Activated T-cell treated with anti-CD3 and anti-CD28 coated beads, Interleukin-2, amount 50 U/mL, for 72 hours (primary cell): ENCODE results near the gene BSG. TPM values are rescaled to one million over a fixed set of nuclear protein-coding genes. Genes with fewer than 3 reads are reported as not detected.
"Not testable (repeated sequence)": the region's sequence is repeated elsewhere in the genome, so short reads cannot be mapped to it uniquely, and the experiment has no call there.

Experiments
- ATAC-seq, 2 donors: fragments of 150-1000 bp; cut with Tn5 transposase; replicated peaks in 1 of 2; 2 replicates each; pipeline ENCODE4 v1.10.0; 2021; ENCODE audit warnings: moderate library complexity in 2 of 2, mild to moderate bottlenecking in 1 of 2
- DNase-seq, 2 donors: peaks; one replicate each; pipeline ENCODE4 v3.0.0; 2021 to 2022; ENCODE audit warnings: mixed read lengths in 1 of 2
- H3K27ac Mint-ChIP-seq: one replicate; pipeline ENCODE4 v1.8.0; 2022; ENCODE audit warnings: mild to moderate bottlenecking, moderate library complexity, mixed read lengths
- H3K27me3 Mint-ChIP-seq: one replicate; pipeline ENCODE4 v1.8.0; 2022; ENCODE audit warnings: low read depth, mixed read lengths
- H3K36me3 Mint-ChIP-seq, 2 donors: one replicate each; pipeline ENCODE4 v1.8.0; 2022; ENCODE audit warnings: mixed read lengths in 2 of 2, mild to moderate bottlenecking in 1 of 2; ENCODE audit not compliant: insufficient read depth in 2 of 2
- H3K4me1 Mint-ChIP-seq: one replicate; pipeline ENCODE4 v1.8.0; 2022; ENCODE audit warnings: low read depth, mixed read lengths
- H3K4me3 Mint-ChIP-seq, 2 donors: one replicate each; pipeline ENCODE4 v1.8.0; 2022; ENCODE audit warnings: mild to moderate bottlenecking in 2 of 2, mixed read lengths in 2 of 2, moderate library complexity in 2 of 2
- H3K9me3 Mint-ChIP-seq, 2 donors: one replicate each; pipeline ENCODE4 v1.8.0; 2022; ENCODE audit warnings: mixed read lengths in 2 of 2
- total RNA-seq, 2 donors: library from RNA; stranded (reverse); gene quantifications; one replicate each; pipeline ENCODE4 v1.2.3, GENCODE V29; 2022

BSG gene
- total RNA-seq, 2 donors from 2014 or later: 144 to 162 TPM

DNA sequence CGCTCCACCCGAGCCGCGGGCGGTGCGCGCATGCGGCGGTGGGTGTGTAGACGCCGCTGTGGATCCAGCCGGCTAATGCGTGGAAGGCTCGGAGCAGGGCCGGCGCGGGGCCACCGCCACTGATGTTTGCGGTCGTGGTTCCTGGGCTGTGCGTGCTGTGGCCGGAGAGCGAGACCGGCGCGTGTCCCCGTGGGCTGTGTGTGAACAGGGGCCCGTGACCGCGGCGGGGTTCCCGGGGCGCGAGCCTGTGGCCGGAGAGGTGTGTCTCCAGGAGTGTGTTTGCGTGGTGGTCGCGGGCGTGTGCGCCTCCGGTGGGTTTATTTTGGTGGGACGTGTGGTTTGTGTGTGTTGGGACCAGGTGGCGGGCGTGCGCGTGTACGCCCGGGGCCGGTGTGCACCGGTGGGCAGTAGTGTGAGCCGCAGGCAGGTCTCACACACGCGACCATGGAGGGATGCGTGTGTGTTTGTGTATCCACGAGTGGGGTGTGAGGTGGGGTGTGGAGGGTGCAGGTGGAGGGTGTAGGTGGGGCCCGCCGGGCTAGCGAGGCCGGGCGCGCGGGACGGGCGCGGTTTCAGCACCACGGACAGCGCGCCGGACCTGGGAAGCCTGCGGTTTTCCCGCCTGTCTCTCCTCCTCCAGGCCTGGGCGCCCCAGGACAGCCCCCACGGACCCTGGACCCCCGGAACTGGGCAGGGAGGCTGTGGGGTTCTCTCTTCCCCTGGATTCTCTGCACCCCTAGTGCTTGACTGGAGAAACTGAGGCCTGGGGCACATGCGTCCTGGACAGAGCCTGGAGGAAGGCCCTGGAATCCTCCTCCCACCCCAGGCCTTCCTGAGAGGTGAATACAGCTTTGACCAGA, 18.9 kb downstream of the BSG start:
- Mint-ChIP-seq H3K9me3 (no peaks in the 10 kb centered on the region), H3K27me3 (peaks cover 12% of the 10 kb centered on the region), H3K4me1 (peaks cover 13% of the 10 kb centered on the region), H3K36me3 (no peaks in the 10 kb centered on the region), H3K27ac (no peak overlapping the region), H3K4me3 (peak overlapping the region in 1 of 2 donors; percentile 44)
- no peak for DNase-seq
- no peak for ATAC-seq

DNA sequence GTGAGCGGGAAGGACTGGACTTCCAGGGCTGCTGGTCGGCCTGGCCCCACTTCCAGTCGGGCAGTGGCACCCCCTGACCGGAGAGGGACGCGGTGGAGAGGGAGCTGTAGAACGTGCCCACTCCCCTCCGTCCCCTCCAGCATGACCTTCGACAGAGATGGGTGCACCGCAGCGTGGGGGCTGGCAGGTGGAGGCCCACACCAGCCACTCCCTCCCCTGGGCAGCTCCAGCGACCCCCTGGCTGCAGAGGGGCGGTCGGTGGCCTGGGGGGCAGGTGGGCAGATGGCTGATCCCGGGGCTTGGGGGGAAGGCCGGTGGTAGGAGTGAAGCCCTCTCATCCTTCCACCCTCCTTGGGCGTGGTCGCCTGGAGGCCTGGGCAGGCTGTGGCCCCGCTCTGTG, 19.7 kb downstream of the BSG start:
- DNase-seq (no peak), ATAC-seq (no peak)
- H3K36me3 Mint-ChIP-seq: no peaks in the 10 kb centered on the region
- H3K27me3 Mint-ChIP-seq: peaks cover 12% of the 10 kb centered on the region
- no peaks in the 10 kb centered on the region for H3K9me3 Mint-ChIP-seq
- no peak overlapping the region for H3K4me3 Mint-ChIP-seq
- no peak overlapping the region for H3K27ac Mint-ChIP-seq
- peaks cover 13% of the 10 kb centered on the region for H3K4me1 Mint-ChIP-seq

DNA sequence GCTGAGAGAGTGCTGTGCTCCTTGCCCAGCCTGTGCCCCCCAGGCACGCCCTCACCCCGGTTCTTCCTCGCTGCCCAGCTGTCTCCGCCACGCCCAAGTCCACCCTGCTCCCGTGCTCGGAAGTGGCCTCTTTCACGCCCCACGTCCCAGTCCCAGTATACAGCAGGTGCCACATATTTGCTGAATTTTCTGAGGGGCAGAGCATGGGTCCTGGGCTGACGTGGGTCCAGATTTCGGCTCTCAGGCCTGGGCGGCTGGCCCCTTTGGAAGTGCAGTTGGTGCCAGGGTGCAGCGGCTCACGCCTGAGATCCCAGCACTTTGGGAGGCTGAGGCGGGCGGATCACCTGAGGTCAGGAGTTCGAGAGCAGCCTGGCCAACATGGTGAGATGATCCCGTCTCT, 20.7 kb downstream of the BSG start:
- no peaks in the 10 kb centered on the region for H3K36me3 Mint-ChIP-seq
- DNase-seq (no peak), ATAC-seq (no peak)
- H3K4me1 Mint-ChIP-seq: peaks cover 11% of the 10 kb centered on the region
- no peaks in the 10 kb centered on the region for H3K9me3 Mint-ChIP-seq
- no peak overlapping the region for H3K27ac Mint-ChIP-seq
- peaks cover 12% of the 10 kb centered on the region for H3K27me3 Mint-ChIP-seq
- H3K4me3 Mint-ChIP-seq: no peak overlapping the region

DNA sequence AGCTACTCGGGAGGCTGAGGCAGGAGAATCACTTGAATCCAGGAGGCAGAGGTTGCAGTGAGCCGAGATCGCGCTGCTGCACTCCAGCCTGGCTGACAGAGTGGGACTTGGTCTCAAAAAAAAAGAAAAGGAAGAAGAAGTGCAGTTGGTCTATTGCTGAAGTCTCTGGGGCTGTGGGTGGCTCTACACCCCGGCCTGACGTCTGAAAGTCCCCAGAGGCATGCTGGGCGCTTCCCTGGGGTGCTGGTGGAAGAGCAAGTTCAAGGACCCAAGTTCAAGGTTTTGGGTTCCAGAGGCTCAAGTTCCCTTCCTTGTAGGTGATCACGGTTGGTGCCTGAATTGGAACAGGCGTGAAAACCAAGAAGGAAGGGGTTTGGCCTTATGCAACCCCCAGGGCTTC, 21.1 kb downstream of the BSG start:
- no peak for DNase-seq

DNA sequence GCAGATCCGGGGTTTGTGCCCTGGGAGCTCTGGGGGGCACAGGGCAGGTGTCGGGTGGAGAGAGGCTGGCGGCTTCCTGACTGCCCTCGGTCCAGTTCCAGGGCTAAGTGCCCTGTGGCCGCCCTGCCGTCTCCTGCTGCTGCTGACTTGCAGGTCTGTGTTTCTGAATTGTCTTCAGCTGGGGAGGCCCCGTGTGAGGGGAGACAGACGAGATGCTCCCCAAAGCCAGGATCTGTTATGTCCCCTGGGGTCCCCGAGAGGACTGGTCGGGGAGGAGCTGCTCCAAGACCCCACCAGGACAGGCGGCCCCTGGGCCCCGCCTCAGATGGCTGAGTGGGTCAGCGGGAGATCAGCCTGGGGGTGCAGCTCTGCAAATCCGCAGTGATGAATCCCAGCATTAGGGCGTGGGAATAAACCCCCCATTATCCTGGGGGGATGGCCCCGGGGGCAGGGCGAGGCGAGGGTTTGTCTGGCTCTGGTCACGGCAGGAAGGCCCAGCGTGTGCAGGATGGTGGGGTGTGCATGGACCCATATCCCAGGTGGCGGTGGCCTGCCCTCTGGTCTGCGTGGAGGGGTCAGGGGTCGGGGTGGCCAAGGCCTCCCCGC, 22.0 kb downstream of the BSG start:
- ATAC-seq: no peak
- Mint-ChIP-seq H3K27ac (no peak overlapping the region), H3K9me3 (no peaks in the 10 kb centered on the region), H3K36me3 (no peaks in the 10 kb centered on the region), H3K4me1 (no peaks in the 10 kb centered on the region), H3K4me3 (no peak overlapping the region), H3K27me3 (peaks cover 6% of the 10 kb centered on the region)
- no peak for DNase-seq

More for the DNA sequence above, 21.1 kb downstream of the BSG start:
- Mint-ChIP-seq H3K4me3 (no peak overlapping the region), H3K27ac (no peak overlapping the region), H3K36me3 (no peaks in the 10 kb centered on the region), H3K9me3 (no peaks in the 10 kb centered on the region), H3K4me1 (peaks cover 7% of the 10 kb centered on the region), H3K27me3 (peaks cover 12% of the 10 kb centered on the region)
- ATAC-seq: no peak

DNA sequence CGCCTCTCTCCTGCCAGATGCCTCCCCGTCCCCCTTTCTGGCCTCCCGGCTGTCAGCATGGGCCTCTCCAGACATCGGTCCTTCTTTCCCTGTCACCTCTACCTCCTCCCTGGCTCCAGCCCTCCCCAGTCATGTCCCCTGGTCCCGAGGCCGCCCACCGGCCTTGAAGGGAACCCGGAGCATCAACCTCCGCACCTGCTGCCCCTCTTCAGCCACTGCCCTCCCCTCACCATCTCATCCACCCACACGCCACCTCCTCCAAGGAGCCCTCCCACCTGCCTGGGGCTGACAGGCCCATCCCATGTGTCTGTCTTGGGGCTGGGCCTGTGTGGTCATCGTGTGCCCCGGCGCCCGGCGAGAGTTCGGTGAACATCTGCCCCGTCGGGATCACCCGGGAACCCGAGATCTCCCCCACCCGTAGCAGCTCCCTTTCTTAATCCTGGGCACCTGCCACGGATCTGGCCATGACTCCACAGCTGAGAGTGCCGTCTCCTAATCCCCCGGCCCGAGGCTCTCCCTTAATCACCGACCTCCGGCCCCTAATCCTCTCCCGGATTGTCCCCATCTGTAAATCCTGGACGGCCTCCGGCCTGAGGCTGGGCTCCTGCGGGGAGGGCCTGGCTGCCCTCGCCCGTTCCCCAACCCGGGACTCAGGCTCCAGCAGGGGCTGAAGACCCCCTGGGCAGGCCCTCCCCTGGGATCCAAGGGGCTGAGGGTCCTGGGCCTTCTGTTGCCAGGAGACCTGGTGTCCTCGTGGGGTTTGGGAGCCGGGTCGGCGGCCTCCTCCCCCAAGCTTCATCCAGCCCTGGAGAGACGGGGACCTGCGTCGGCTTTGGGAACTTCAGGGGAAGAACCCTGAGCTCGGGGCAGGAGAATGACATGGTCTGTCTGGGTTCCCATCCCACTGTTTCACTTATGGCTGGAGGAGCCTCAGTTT, 23.2 kb downstream of the BSG start:
- no peak overlapping the region for H3K27ac Mint-ChIP-seq
- peaks cover 6% of the 10 kb centered on the region for H3K27me3 Mint-ChIP-seq
- DNase-seq (no peak), ATAC-seq (no peak)
- H3K9me3 Mint-ChIP-seq: no peaks in the 10 kb centered on the region
- H3K4me1 Mint-ChIP-seq: no peaks in the 10 kb centered on the region
- H3K4me3 Mint-ChIP-seq: no peak overlapping the region
- H3K36me3 Mint-ChIP-seq: no peaks in the 10 kb centered on the region

DNA sequence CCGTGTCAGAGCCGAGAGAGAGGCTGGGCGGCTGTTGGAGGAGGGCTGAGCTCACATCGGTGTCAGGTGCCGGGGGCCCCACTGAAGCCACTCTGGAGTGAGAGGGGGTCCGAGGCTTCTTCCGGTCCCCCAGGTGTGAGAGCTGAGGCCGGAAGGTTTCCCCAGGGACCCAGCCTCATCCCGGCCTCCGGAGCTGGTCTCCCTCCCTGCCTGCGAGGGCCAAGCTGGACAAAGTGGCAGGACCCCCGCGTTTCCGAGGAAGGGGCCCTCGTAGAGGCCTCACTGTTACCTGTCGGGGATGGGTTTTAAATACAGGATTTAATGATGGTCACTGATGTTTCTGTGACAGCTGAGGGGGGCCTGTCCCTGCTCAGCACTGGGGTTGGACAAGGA, 23.9 kb downstream of the BSG start:
- no peak overlapping the region for H3K27ac Mint-ChIP-seq
- no peaks in the 10 kb centered on the region for H3K36me3 Mint-ChIP-seq
- ATAC-seq: no peak
- no peak for DNase-seq
- H3K4me3 Mint-ChIP-seq: no peak overlapping the region
- H3K4me1 Mint-ChIP-seq: no peaks in the 10 kb centered on the region
- peaks cover 2% of the 10 kb centered on the region for H3K27me3 Mint-ChIP-seq
- no peaks in the 10 kb centered on the region for H3K9me3 Mint-ChIP-seq

DNA sequence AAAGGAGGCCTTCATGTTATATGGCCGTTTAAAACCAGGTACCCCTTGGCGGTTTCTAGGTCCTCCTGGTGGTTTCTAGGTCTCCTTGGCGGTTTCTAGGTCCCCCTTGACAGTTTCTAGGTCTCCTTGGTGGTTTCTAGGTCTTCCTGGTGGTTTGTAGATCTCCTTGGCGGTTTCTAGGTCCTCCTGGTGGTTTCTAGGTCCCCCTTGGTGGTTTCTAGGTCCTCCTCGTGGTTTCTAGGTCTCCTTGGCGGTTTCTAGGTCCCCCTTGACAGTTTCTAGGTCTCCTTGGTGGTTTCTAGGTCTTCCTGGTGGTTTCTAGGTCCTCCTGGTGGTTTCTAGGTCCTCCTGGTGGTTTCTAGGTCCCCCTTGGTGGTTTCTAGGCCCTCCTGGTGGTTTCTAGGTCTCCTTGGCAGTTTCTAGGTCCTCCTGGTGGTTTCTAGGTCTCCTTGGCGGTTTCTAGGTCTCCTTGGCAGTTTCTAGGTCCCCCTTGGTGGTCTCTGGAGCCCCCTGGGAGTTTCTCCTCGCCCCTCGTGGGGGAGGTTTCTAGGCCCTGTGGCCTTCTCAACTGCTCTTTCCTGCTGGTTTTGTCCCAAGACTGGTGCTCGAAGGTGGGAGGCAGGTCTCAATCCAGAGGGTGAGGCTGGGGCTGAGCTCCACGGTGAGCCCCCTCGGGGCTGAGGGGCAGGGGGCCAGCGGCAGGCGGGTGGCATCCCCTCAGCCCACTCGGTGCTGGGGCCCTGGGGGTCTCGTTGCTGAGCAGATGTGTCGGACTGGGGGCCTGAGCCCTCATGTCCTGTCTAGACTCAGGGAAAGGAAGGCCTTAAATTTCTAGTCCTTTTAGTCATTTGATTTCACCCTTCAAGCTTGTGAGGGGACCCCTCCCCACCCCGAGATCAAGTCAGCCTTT, 25.3 kb downstream of the BSG start:
- Mint-ChIP-seq H3K27me3 (no peaks in the 10 kb centered on the region), H3K36me3 (no peaks in the 10 kb centered on the region), H3K4me3 (no peak overlapping the region), H3K9me3 (no peaks in the 10 kb centered on the region), H3K4me1 (no peaks in the 10 kb centered on the region), H3K27ac (no peak overlapping the region)
- ATAC-seq (no peak), DNase-seq (peak in 1 of 2 donors; percentile 27)

DNA sequence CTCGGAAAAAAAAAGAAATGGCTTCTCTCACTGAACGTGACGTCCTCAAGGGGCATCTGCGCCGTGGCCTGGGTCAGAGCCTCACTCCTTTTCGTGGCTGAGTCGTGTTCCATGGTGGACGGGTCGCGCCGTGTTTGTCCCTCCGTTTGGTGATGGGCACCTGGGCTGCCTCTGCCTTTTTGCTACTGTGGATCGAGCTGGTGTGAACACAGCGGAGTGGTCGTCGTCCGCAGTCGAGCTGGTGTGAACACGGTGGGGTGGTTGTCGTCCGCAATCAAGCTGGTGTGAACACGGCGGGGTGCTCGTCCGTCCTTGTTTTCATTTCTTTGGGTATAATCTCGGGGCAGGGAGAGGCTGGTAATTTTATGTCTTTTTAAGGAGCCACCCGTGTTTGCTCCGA, 28.9 kb downstream of the BSG start:
- Mint-ChIP-seq H3K9me3 (no peaks in the 10 kb centered on the region), H3K27me3 (no peaks in the 10 kb centered on the region), H3K4me3 (no peak overlapping the region), H3K4me1 (no peaks in the 10 kb centered on the region), H3K27ac (no peak overlapping the region), H3K36me3 (no peaks in the 10 kb centered on the region)
- ATAC-seq (no peak), DNase-seq (no peak)

DNA sequence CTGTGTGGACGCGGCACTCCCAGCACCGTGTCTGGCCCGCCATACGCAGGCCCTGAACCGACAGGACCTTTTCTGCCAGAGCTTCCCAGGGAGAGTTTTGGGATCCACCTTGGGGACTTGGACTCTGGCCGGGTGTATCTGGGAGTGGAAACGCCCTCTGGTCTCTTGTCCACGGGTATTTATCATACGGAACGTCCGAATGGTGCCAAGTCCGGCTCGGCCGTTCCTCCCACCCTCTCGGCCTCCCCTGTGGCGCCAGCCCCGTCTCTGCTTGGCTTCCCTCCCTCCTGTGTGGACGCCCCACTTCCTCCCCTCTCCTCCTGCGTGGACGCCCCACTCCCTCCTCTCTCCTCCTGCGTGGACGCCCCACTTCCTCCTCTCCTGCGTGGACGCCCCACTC, 29.4 kb downstream of the BSG start:
- Mint-ChIP-seq H3K4me3 (no peak overlapping the region), H3K27me3 (no peaks in the 10 kb centered on the region), H3K9me3 (no peaks in the 10 kb centered on the region), H3K4me1 (no peaks in the 10 kb centered on the region), H3K27ac (no peak overlapping the region), H3K36me3 (no peaks in the 10 kb centered on the region)
- no peak for DNase-seq
- ATAC-seq: no peak

DNA sequence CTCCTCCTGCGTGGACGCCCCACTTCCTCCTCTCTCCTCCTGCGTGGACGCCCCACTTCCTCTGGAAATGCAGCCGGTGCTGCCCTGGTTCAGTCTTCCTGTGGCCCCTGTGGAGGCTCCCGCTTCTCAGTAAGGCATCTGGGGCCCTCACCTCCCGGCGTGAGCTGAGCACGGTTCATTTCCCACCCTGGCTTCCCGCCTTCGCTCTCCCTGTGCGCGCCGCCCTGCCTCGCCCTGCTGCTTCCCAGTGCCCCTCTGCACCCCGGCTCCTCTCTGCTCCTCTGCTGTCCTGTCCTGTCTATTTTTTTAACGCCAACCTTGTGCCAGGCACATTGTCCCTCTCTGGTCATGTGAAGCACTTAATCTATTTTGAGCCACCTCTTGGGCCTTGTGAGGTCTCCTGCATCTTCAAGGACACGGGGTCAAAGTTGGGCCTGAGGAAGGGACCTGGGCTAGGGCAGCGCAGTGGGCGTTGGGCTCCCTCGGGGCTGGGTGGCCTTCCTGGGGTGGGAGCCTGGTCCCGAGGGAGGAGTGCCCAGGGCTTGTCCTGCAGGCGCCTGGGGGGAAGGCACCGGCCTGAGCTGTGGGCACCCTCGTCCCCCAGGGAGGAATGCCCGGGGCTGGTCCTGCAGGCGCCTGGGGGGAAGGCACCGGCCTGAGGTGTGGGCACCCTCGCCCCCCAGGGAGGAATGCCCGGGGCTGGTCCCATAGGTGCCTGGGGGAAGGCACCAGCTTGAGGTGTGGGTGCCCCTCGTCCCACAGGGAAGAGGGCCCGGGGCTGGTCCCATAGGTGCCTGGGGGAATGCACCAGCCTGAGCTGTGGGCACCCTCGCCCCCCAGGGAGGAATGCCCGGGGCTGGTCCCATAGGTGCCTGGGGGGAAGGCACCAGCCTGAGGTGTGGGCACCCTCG, 30.2 kb downstream of the BSG start:
- Mint-ChIP-seq H3K4me1 (no peaks in the 10 kb centered on the region), H3K9me3 (no peaks in the 10 kb centered on the region), H3K27ac (no peak overlapping the region), H3K27me3 (no peaks in the 10 kb centered on the region), H3K36me3 (no peaks in the 10 kb centered on the region), H3K4me3 (no peak overlapping the region)
- ATAC-seq (no peak), DNase-seq (no peak)

DNA sequence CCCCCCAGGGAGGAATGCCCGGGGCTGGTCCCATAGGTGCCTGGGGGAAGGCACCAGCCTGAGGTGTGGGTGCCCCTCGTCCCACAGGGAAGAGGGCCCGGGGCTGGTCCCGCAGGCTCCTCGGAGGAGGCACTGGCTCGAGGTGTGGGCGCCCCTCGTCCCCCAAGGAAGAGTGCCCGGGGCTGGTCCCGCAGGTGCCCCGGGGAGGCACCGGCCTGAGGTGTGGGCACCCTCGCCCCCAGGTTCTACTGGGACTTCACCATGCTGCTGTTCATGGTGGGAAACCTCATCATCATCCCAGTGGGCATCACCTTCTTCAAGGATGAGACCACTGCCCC, 30.9 kb downstream of the BSG start:
- H3K4me3 Mint-ChIP-seq, DNase-seq, ATAC-seq, H3K9me3 Mint-ChIP-seq, H3K36me3 Mint-ChIP-seq, H3K4me1 Mint-ChIP-seq, H3K27me3 Mint-ChIP-seq, H3K27ac Mint-ChIP-seq: not testable (repeated sequence)
